B cell (primary cell): Measurements from ENCODE around the gene PLEKHA5. TPM values are rescaled to one million over a fixed set of nuclear protein-coding genes. Genes with fewer than 3 reads are reported as not detected.

ENCODE experiments used
- ATAC-seq: fragments of 200-7000 bp; cut with Tn5 transposase; one replicate; pipeline ENCODE4 v1.10.0; 2021; ENCODE audit warnings: low read depth, mild to moderate bottlenecking, moderate number of reproducible peaks, moderate library complexity
- CTCF ChIA-PET: fragments of 350-600 bp; sonication (Branson Sonifier 250); formaldehyde crosslinking; loops from one replicate; lab custom pipeline; 2021; ENCODE audit warnings: antibody characterized with exemption, inconsistent platforms; lab: Charles Lee
- POLR2A ChIA-PET: fragments of 350-600 bp; sonication (Branson Sonifier 250); formaldehyde crosslinking; loops from one replicate; lab custom pipeline; 2021; ENCODE audit warnings: antibody characterized with exemption; lab: Charles Lee
- DNase-seq: peaks from one replicate; pipeline ENCODE4 v3.0.0; 2013
- H2AFZ ChIP-seq: 2 replicates; pipeline ENCODE4 v1.6.1; 2012; ENCODE audit warnings: mild to moderate bottlenecking, low read depth, low read length; ENCODE audit not compliant: insufficient read depth, poor library complexity, severe bottlenecking
- H3K27ac ChIP-seq, 2 donors: 1 replicate in 1 of 2; 2 replicates in 1 of 2; pipeline ENCODE4 v1.5.1; 2012 to 2013; ENCODE audit warnings: low read length in 2 of 2, mild to moderate bottlenecking in 2 of 2, moderate library complexity in 1 of 2
- H3K27me3 ChIP-seq, 4 experiments: fragments of 200-600 bp in 1 of 4; sonication (generic) in 1 of 4; replicated peaks in 1 of 4; 1 replicate in 2 of 4; 2 replicates in 2 of 4; pipeline versions ENCODE4 v1.6.1 to v1.7.0; 2013 to 2016; ENCODE audit warnings: low read length in 3 of 4, mild to moderate bottlenecking in 2 of 4, mixed read lengths in 1 of 4, moderate library complexity in 1 of 4; ENCODE audit not compliant: insufficient read depth in 4 of 4, control insufficient read depth in 3 of 4; ENCODE audit errors: control extremely low read depth in 1 of 4
- H3K36me3 ChIP-seq, 2 experiments: replicated peaks in 1 of 2; 1 replicate in 1 of 2; 2 replicates in 1 of 2; pipeline versions ENCODE4 v1.6.1 to v1.7.1; 2013; ENCODE audit warnings: low read length in 1 of 2; ENCODE audit not compliant: insufficient read depth in 2 of 2, control insufficient read depth in 1 of 2; ENCODE audit errors: control extremely low read depth in 1 of 2, extremely low read depth in 1 of 2
- H3K4me1 ChIP-seq, 2 donors: fragments of 200-600 bp in 1 of 2; sonication (generic) in 1 of 2; 1 replicate in 1 of 2; 2 replicates in 1 of 2; pipeline versions ENCODE4 v1.5.1 to v1.6.1; 2013 to 2017; ENCODE audit warnings: low read length in 2 of 2; ENCODE audit not compliant: control insufficient read depth in 2 of 2, insufficient read depth in 2 of 2
- H3K4me2 ChIP-seq: replicated peaks from 2 replicates; pipeline ENCODE3; 2012; ENCODE audit warnings: mild to moderate bottlenecking, low read depth, low read length; ENCODE audit not compliant: poor library complexity, severe bottlenecking
- H3K4me3 ChIP-seq, 5 experiments: fragments of 200-600 bp in 1 of 5; sonication (generic) in 1 of 5; 1 replicate in 3 of 5; 2 replicates in 2 of 5; pipeline versions ENCODE4 v1.5.1 to v1.7.0; 2011 to 2016; ENCODE audit warnings: low read length in 4 of 5, mild to moderate bottlenecking in 4 of 5, low read depth in 2 of 5, control low read depth in 1 of 5, moderate library complexity in 1 of 5; ENCODE audit not compliant: insufficient read depth in 1 of 5; ENCODE audit errors: control extremely low read depth in 1 of 5, extremely low read depth in 1 of 5
- H3K79me2 ChIP-seq: fragments of 200-600 bp; sonication (generic); one replicate; pipeline ENCODE4 v1.6.0; 2016; ENCODE audit warnings: low read length; ENCODE audit not compliant: control insufficient read depth, insufficient read depth
- H3K9ac ChIP-seq: fragments of 200-600 bp; sonication (generic); 2 replicates; pipeline ENCODE4 v1.6.1; 2017; ENCODE audit warnings: mild to moderate bottlenecking, low read length, moderate library complexity
- H3K9me3 ChIP-seq, 3 donors: one replicate each; pipeline versions ENCODE4 v1.6.1 to v1.7.1; 2013; ENCODE audit warnings: low read length in 2 of 3; ENCODE audit not compliant: control insufficient read depth in 2 of 3, insufficient read depth in 1 of 3; ENCODE audit errors: control extremely low read depth in 1 of 3
- H4K20me1 ChIP-seq: 2 replicates; pipeline ENCODE4 v1.6.0; 2012; ENCODE audit warnings: mild to moderate bottlenecking, low read length; ENCODE audit not compliant: insufficient read depth, control insufficient read depth, poor library complexity, severe bottlenecking
- H3K27ac Mint-ChIP-seq: one replicate; pipeline ENCODE4 v1.8.0; 2021; ENCODE audit warnings: mixed read lengths
- H3K27me3 Mint-ChIP-seq: one replicate; pipeline ENCODE4 v1.8.0; 2021; ENCODE audit warnings: mixed read lengths
- H3K4me1 Mint-ChIP-seq: one replicate; pipeline ENCODE4 v1.8.0; 2021; ENCODE audit warnings: mixed read lengths
- H3K4me3 Mint-ChIP-seq: one replicate; pipeline ENCODE4 v1.8.0; 2021; ENCODE audit warnings: mixed read lengths
- H3K9me3 Mint-ChIP-seq: one replicate; pipeline ENCODE4 v1.8.0; 2022; ENCODE audit warnings: mixed read lengths; ENCODE audit not compliant: insufficient read depth
- CTCF ChIP-seq: fragments of 200-600 bp; IDR thresholded peaks from one replicate; pipeline ENCODE4 v1.8.0; 2022; ENCODE audit warnings: antibody characterized with exemption, mild to moderate bottlenecking
- EZH2 ChIP-seq: IDR thresholded peaks from 2 replicates; pipeline ENCODE4 v1.6.1; 2012; ENCODE audit warnings: borderline replicate concordance, low read depth, mild to moderate bottlenecking, moderate library complexity, low read length; ENCODE audit not compliant: insufficient read depth, poor library complexity, severe bottlenecking
- WGBS: methylation state at CpG from one replicate; pipeline ENCODE4 v1.1.5; 2013; ENCODE audit warnings: missing lambda C conversion rate; ENCODE audit not compliant: insufficient coverage; 5-methylcytosine and 5-hydroxymethylcytosine counted together
- intact Hi-C: fragments of 100-400 bp; cut with micrococcal nuclease; formaldehyde crosslinking; loops from one replicate; pipeline ENCODE4 v1.10.0; 2022
- polyA plus RNA-seq: library from polyadenylated mRNA; depleted of rRNA; stranded (reverse); fragments of >200 nt; gene quantifications from 2 replicates; pipeline ENCODE4 v1.2.3, GENCODE V29; 2012
- total RNA-seq, 2 donors: library from RNA; stranded (reverse); fragments of 120-200 nt in 1 of 2; gene quantifications; 1 replicate in 1 of 2; 2 replicates in 1 of 2; pipeline versions ENCODE4 v1.2.3 to v1.2.4, GENCODE V29; 2013 to 2022

PLEKHA5 gene
- total and polyA plus RNA-seq, 2 donors (not counting 1 experiment from before 2014, with no cell fraction given) = 0.03 to 0.22 TPM

GRCh38 chr12:19194963-19195362, 65.4 kb downstream of the PLEKHA5 start:
- no peak overlapping the region for H2AFZ ChIP-seq
- H3K4me2 ChIP-seq = no peak overlapping the region
- no peak overlapping the region for H3K4me3 Mint-ChIP-seq
- POLR2A ChIA-PET = no interaction called here
- CTCF ChIA-PET = no interaction called here
- peaks cover 3% of the 10 kb centered on the region for H3K4me1 Mint-ChIP-seq
- 87% methylated on average over 2 of the region's 4 CpGs for WGBS
- no peak for TF ChIP-seq EZH2
- no peak for TF ChIP-seq CTCF
- ATAC-seq (no peak), DNase-seq (no peak)
- no peaks in the 10 kb centered on the region for H3K9me3 ChIP-seq
- H4K20me1 ChIP-seq = no peaks in the 10 kb centered on the region
- no peaks in the 10 kb centered on the region for H3K79me2 ChIP-seq
- H3K9ac ChIP-seq = no peak overlapping the region
- H3K9me3 Mint-ChIP-seq = no peaks in the 10 kb centered on the region
- H3K27me3 ChIP-seq = no peaks in the 10 kb centered on the region
- H3K4me1 ChIP-seq = no peaks in the 10 kb centered on the region
- H3K4me3 ChIP-seq = no peak overlapping the region
- no peaks in the 10 kb centered on the region for H3K27me3 Mint-ChIP-seq
- H3K27ac ChIP-seq = no peak overlapping the region
- no peak overlapping the region for H3K27ac Mint-ChIP-seq
- intact Hi-C loops = no loop called here
- H3K36me3 ChIP-seq = no peaks in the 10 kb centered on the region

- H3K27me3 ChIP-seq = no peaks in the 10 kb centered on the region
- POLR2A ChIA-PET = no interaction called here
- H3K4me1 ChIP-seq = no peaks in the 10 kb centered on the region
- no peaks in the 10 kb centered on the region for H3K36me3 ChIP-seq
- H3K4me2 ChIP-seq = no peak overlapping the region
- H3K27ac ChIP-seq = no peak overlapping the region
- no peak overlapping the region for H3K4me3 ChIP-seq
- intact Hi-C loops = no loop called here
- no peaks in the 10 kb centered on the region for H3K9me3 ChIP-seq
- H4K20me1 ChIP-seq = no peaks in the 10 kb centered on the region
- DNase-seq = no peak
- H3K9ac ChIP-seq = no peak overlapping the region
- ATAC-seq = no peak
- H3K27me3 Mint-ChIP-seq = no peaks in the 10 kb centered on the region
- H3K27ac Mint-ChIP-seq = no peak overlapping the region
- H3K4me3 Mint-ChIP-seq = no peak overlapping the region
- CTCF ChIA-PET = no interaction called here
- WGBS = 64% methylated on average over 4 of the region's 6 CpGs
- no peak for TF ChIP-seq CTCF
- TF ChIP-seq EZH2 = no peak
- no peak overlapping the region for H2AFZ ChIP-seq
- no peaks in the 10 kb centered on the region for H3K9me3 Mint-ChIP-seq
- H3K4me1 Mint-ChIP-seq = no peaks in the 10 kb centered on the region
- no peaks in the 10 kb centered on the region for H3K79me2 ChIP-seq
These were observed 67.6 kb downstream of the PLEKHA5 start for GRCh38 chr12:19196959-19197630.
